ENCODE measurements around the gene TTYH1. TPM values are rescaled to one million over a fixed set of nuclear protein-coding genes. Genes with fewer than 3 reads are reported as not detected.

Gene TTYH1
- total and polyA plus RNA-seq, 9 of the 15 experiments (the other 6 are each of a cell fraction or from before 2014, with no cell fraction given) = 0.08 TPM; not detected in 8

GRCh38 chr19:54464630-54465425 is 49.6 kb downstream of the TTYH1 start (continued):
- TF ChIP-seq BRF1 (IDR thresholded peaks at IDR 0.05; ENCODE audit: borderline replicate concordance, extremely low read depth, insufficient read length) = no peak
- no peak for TF ChIP-seq ARID1B (IDR thresholded peaks at IDR 0.05)
- TF ChIP-seq DNMT1 (IDR thresholded peaks at IDR 0.05) = no peak
- TF ChIP-seq PCBP2 (IDR thresholded peaks at IDR 0.05; ENCODE audit: low read depth, low read length, poor library complexity, severe bottlenecking) = no peak
- no peak; the same call in 1 of the 2 replicates for TF ChIP-seq VEZF1 (CRISPR knock-in tag; IDR thresholded peaks at IDR 0.05)
- peak; percentile 81; the same call in 1 of the 2 replicates for TF ChIP-seq ZNF740 (CRISPR knock-in tag; IDR thresholded peaks at IDR 0.05)
- peak in 1 of 2 experiments; percentile 68; a peak in 2 of 4 replicates for TF ChIP-seq ZNF740 (tag; IDR thresholded peaks at IDR 0.05)
- TF ChIP-seq, protein P1, sequence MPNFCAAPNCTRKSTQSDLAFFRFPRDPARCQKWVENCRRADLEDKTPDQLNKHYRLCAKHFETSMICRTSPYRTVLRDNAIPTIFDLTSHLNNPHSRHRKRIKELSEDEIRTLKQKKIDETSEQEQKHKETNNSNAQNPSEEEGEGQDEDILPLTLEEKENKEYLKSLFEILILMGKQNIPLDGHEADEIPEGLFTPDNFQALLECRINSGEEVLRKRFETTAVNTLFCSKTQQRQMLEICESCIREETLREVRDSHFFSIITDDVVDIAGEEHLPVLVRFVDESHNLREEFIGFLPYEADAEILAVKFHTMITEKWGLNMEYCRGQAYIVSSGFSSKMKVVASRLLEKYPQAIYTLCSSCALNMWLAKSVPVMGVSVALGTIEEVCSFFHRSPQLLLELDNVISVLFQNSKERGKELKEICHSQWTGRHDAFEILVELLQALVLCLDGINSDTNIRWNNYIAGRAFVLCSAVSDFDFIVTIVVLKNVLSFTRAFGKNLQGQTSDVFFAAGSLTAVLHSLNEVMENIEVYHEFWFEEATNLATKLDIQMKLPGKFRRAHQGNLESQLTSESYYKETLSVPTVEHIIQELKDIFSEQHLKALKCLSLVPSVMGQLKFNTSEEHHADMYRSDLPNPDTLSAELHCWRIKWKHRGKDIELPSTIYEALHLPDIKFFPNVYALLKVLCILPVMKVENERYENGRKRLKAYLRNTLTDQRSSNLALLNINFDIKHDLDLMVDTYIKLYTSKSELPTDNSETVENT (CRISPR knock-in tag; IDR thresholded peaks at IDR 0.05) = 0 out of 2 replicates have a peak, but pooled peaks have one; percentile 12
- TF ChIP-seq ZNF707 (CRISPR knock-in tag; conservative IDR thresholded peaks at IDR 0.05) = no peak
- TF ChIP-seq, protein P2, sequence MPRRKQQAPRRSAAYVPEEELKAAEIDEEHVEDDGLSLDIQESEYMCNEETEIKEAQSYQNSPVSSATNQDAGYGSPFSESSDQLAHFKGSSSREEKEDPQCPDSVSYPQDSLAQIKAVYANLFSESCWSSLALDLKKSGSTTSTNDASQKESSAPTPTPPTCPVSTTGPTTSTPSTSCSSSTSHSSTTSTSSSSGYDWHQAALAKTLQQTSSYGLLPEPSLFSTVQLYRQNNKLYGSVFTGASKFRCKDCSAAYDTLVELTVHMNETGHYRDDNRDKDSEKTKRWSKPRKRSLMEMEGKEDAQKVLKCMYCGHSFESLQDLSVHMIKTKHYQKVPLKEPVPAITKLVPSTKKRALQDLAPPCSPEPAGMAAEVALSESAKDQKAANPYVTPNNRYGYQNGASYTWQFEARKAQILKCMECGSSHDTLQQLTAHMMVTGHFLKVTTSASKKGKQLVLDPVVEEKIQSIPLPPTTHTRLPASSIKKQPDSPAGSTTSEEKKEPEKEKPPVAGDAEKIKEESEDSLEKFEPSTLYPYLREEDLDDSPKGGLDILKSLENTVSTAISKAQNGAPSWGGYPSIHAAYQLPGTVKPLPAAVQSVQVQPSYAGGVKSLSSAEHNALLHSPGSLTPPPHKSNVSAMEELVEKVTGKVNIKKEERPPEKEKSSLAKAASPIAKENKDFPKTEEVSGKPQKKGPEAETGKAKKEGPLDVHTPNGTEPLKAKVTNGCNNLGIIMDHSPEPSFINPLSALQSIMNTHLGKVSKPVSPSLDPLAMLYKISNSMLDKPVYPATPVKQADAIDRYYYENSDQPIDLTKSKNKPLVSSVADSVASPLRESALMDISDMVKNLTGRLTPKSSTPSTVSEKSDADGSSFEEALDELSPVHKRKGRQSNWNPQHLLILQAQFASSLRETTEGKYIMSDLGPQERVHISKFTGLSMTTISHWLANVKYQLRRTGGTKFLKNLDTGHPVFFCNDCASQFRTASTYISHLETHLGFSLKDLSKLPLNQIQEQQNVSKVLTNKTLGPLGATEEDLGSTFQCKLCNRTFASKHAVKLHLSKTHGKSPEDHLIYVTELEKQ (CRISPR knock-in tag; IDR thresholded peaks at IDR 0.05) = no peak
- TF ChIP-seq U2AF1 (optimal IDR thresholded peaks at IDR 0.05; ENCODE audit: low read depth, low read length) = no peak
- no peak for TF ChIP-seq MAFK (IDR thresholded peaks at IDR 0.05; ENCODE audit: low read length)
- no peak for TF ChIP-seq ZNF124 (CRISPR knock-in tag; IDR thresholded peaks at IDR 0.05)
- TF ChIP-seq XRCC3 (IDR thresholded peaks at IDR 0.05) = no peak
- no peak for TF ChIP-seq SNIP1 (IDR thresholded peaks at IDR 0.05; ENCODE audit: low read depth)
- no peak for TF ChIP-seq SP2 (IDR thresholded peaks at IDR 0.05; ENCODE audit: extremely low read depth, low read depth, low read length, poor library complexity, severe bottlenecking)
- TF ChIP-seq CCAR2 (IDR thresholded peaks at IDR 0.05; ENCODE audit: low read depth, low read length) = no peak
- peak in 1 of 2 experiments; percentile 33; a peak in 1 of 4 replicates for TF ChIP-seq FOXA3 (CRISPR knock-in tag; conservative IDR thresholded peaks at IDR 0.05 in 1 of 2, IDR thresholded peaks at IDR 0.05 in 1 of 2)

Measured in K562 (cell line).